HG02763 (cell line): ENCODE measurements around the gene IGDCC3.
A peak's percentile ranks its signal among the peaks of the same experiment; 100 is the strongest.

ENCODE experiments used
- ATAC-seq: cut with Tn5 transposase; IDR thresholded peaks from one replicate; pipeline ENCODE4 v1.9.1; 2021; ENCODE audit warnings: mild to moderate bottlenecking, moderate library complexity; ENCODE audit not compliant: unreplicated experiment

The IGDCC3 gene

GRCh38 chr15:65389226-65389625 lies 11.4 kb upstream of the IGDCC3 start:
- ATAC-seq = no peak

- ATAC-seq = no peak
These were observed 10.7 kb upstream of the IGDCC3 start for GRCh38 chr15:65388306-65389080.

GRCh38 chr15:65386886-65387285 lies 9.1 kb upstream of the IGDCC3 start:
- no peak for ATAC-seq

GRCh38 chr15:65386376-65386775 lies 8.6 kb upstream of the IGDCC3 start:
- no peak for ATAC-seq

GRCh38 chr15:65385870-65386258 lies 8.1 kb upstream of the IGDCC3 start:
- no peak for ATAC-seq

- peak; percentile 55 for ATAC-seq
These were observed 7.4 kb upstream of the IGDCC3 start for GRCh38 chr15:65384895-65385869.

- no peak for ATAC-seq
These were observed 6.7 kb upstream of the IGDCC3 start for GRCh38 chr15:65384505-65384894.

- no peak for ATAC-seq
These were observed 6.2 kb upstream of the IGDCC3 start for GRCh38 chr15:65383991-65384390.

- ATAC-seq = no peak
These were observed 5.7 kb upstream of the IGDCC3 start for GRCh38 chr15:65383456-65383855.

- no peak for ATAC-seq
These were observed 5.1 kb upstream of the IGDCC3 start for GRCh38 chr15:65382921-65383320.

GRCh38 chr15:65382146-65382491 lies 4.3 kb upstream of the IGDCC3 start:
- no peak for ATAC-seq

GRCh38 chr15:65381445-65382145 lies 3.8 kb upstream of the IGDCC3 start:
- no peak for ATAC-seq

GRCh38 chr15:65379986-65380385 lies 2.2 kb upstream of the IGDCC3 start:
- no peak for ATAC-seq

GRCh38 chr15:65377105-65377975 lies 462 bp downstream of the IGDCC3 start:
- no peak for ATAC-seq

- ATAC-seq = no peak
These were observed 1.1 kb downstream of the IGDCC3 start for GRCh38 chr15:65376767-65377104.

- no peak for ATAC-seq
These were observed 1.8 kb downstream of the IGDCC3 start for GRCh38 chr15:65375871-65376607.

- ATAC-seq = no peak
These were observed 2.9 kb downstream of the IGDCC3 start for GRCh38 chr15:65374821-65375401.

GRCh38 chr15:65374334-65374733 lies 3.5 kb downstream of the IGDCC3 start:
- no peak for ATAC-seq

- ATAC-seq = no peak
These were observed 4.6 kb downstream of the IGDCC3 start for GRCh38 chr15:65373163-65373651.

GRCh38 chr15:65372787-65373067 lies 5.1 kb downstream of the IGDCC3 start:
- ATAC-seq = no peak
